Colon (tissue), 2 donors: ENCODE data around the gene OGDH.
"Not testable (repeated sequence)": the region's sequence is repeated elsewhere in the genome, so short reads cannot be mapped to it uniquely, and the experiment has no call there.

ENCODE experiments used
- FAIRE-seq: peaks from 2 replicates; lab custom pipeline; 2012; peaks lifted over from hg19 to GRCh38; lab: Jason Lieb, UNC
- donor health status: control.
- donor health status: control.

Gene OGDH

DNA sequence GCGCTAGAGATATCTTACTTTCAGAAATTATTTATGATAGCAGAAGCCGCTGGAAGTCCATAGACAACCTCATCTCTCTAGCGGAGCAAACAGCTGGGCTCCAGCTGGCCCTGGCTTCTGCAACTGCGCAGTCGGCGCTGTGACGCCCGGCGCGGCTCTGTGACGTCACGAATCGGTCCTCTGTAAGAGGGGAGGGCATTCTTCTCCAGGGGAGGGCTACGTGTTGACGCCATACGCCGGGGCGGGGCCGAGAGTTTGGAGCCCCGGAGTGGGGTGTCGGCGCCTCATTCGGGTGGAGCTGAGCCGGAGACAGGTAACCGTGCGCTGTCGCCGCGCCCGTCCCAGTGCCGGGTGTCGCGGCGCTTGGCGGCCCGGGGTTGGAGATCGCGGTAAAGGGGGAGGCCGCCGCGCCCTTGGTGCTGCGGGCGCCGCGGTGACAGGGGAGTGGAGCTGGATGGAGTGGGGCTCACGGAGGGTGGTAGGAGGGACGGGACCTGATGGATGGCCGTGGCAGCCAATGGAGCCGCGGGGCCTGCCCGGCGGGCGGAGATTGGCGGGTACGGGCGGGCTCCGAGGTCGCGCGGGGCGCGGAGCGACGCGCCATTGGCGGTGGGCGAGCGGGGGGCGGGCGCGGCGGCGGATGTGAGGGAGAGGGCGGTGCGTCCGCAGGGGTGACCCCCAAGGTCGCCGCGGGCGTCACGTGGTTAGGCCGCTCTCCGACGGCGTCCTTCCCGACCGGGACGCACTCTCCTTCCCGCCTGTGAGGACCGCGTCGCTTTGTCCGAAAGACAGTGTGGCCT lies at the start of gene OGDH:
TSS of gene OGDH (plus strand) at position 287 of the 800 bp plus-strand sequence. CDS start 17,717 bp downstream, outside the sequence.
- no peak for FAIRE-seq

DNA sequence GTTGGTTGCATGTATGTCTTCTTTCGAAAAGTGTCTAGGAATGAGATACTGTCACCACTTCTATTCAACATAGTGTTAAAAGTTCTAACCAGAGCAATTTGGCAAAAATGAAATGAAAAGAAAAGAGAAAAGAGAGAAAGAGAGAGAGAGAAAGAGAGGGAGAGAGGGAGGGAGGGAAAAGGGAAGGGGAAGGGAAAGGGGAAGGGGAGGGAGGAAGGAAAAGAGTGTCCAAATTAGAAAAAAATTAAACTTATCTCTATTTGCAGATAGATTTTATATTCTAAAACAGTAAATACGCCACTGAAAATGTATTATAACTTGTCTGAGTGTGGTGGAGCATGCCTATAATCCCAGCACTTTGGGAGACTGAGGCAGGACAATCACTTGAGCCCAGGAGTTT lies 48.9 kb upstream of the OGDH start:
- FAIRE-seq = no peak

DNA sequence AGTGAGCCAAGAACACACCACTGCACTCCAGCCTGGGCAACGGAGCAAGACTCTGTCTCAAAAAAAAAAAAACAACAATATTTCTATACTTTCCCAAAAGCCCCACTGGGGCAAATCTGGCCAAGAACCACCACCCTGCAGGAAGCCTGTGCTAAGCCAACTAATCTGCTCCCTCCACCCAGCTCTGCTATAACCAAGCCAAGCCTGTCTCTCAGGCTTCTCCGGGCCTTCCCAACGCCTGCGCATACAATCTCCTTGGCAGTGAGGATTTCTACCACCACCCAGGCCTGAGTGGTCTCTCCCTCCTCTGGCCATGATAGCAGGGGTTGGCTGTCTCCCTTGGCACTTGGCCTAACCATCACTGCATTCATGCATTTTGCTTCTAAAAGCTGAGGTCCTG lies 46.9 kb upstream of the OGDH start:
- no peak for FAIRE-seq

DNA sequence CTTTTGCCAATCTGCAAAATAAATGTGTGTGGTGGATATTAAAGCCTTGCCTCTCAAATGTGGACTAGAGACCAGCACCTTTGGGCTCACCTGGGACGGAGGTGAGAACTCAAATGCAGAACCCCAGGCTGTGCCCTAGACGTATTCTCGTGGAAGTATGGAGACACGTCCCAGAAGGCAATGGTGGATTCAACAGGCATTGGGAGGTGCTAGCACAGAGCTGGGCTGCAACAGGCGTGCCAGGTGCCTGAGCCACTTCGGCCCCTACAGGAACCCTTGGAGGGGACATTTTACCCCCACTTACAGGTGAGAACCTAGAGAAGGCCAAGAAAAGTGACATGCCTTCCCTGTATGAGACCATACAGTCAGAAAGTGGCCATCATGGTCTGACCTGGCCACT lies 44.9 kb upstream of the OGDH start:
- no peak for FAIRE-seq

DNA sequence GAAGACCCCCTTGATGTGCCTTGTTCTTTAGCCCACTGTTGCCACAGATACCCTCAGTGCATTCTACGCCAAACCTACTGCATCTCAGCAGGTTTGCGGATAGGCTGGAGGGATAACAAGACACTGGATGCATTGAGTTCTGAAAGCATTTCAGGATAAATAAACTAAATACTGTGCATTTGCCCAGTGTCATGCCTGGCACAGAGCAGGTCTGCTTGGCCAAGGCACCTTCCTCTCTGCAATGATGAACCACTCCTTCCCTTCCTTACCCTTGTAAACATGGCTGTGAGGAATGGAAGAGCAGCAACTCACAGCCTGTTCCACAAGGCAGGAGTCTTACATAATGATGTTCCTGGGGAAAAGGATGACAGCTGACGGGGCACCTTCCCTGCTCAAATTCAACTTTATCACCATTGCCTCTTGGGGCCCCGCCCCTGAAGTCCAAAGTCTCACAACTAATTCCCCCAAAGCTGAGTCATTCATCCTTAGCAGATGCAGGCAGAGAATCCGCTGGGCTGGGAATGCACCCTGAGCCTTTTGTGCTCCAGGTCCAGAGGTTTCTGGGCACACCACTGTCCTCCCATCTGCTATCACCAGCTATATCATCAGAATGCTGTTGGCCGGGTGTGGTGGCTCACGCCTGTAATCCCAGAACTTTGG lies 44.3 kb upstream of the OGDH start:
- no peak for FAIRE-seq

DNA sequence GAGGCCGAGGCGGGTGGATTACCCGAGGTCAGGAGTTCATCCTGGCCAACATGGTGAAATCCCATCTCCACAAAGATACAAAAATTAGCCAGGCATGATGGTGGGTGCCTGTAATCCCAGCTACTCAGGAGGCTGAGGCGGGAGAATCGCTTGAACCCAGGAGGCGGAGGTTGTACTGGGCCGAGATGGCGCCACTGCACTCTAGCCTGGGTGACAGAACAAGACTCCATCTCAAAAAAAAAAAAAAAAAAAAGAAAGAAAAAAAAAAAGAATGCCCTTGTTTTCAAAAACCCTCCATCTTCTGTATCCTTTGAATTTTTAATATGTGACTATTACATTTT lies 43.8 kb upstream of the OGDH start:
- not testable (repeated sequence) for FAIRE-seq

DNA sequence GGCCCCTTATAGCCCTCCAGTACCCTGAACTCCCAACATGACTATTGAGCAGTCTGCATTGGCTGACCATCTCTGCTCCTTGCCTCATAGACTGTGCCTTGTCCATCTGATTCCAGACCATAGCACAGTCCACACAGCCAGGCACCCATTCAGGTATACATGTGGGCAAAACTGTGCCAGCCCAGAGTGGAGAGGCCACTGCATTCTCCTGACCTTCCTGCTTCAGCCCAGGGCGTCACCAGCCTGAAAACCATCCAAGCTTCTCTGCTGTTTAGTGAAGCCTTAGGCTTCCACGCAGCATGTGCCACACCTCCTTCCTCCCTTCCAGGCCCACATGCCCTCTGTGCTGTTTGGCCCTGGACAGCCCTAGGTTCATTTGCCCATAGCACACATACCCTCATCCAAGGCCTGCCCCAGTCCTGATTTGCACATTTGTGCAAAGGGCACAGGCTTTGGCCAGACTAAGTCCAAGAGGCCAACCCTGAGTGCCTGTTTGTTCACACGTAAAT lies 43.2 kb upstream of the OGDH start:
- FAIRE-seq = no peak

DNA sequence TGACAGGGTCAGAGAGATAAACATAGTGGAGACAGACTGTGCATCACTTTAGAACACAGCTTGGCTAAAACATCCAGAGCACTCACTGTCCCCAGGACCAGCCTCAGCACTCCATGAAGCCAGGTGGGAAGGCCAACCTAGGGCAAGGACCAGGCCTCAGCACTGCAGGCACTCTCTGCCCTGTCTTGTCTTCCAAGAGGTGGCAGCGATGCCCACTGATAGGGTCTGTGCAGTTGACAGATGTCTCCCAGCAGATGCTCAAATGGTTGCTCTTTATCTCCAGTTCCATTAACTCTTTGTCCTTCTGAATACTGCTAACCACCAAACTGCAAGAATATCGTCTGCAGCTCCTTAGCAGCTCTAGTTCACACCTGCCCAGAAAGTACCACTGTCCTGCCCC lies 41.8 kb upstream of the OGDH start:
- no peak for FAIRE-seq

DNA sequence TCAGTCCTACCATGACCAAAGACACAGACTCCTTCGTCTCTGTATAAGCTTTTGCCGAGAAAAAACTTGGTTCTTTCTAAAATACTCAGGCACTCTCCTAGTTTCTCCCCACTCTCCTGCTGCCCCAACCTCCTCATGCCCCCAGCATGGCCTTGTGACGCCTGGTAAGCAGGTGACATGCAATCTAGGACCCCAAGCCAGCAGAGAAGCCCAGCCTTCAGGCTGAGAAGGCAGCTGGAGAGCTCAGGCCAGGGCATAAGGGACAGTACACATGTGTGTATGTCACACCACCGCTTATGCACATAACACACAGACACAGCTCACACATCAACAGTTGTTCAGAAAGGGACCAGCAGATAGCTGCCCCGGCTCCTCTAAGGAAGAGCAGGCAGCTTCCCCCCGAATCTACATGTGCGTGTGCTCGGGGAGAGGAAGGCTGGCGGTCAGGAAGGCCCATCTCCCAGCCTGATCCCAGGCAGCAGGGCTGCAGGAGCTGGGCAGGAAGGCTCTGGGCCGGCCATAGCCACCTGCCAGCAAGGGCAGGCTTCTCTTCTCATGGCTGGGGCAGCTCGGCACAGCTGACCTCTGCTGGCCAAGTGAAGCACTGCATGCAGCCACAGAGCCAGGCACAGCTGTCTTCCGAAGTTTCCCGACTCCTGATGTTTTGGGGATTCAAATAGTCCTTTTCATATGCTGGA lies 41.2 kb upstream of the OGDH start:
- FAIRE-seq = no peak

DNA sequence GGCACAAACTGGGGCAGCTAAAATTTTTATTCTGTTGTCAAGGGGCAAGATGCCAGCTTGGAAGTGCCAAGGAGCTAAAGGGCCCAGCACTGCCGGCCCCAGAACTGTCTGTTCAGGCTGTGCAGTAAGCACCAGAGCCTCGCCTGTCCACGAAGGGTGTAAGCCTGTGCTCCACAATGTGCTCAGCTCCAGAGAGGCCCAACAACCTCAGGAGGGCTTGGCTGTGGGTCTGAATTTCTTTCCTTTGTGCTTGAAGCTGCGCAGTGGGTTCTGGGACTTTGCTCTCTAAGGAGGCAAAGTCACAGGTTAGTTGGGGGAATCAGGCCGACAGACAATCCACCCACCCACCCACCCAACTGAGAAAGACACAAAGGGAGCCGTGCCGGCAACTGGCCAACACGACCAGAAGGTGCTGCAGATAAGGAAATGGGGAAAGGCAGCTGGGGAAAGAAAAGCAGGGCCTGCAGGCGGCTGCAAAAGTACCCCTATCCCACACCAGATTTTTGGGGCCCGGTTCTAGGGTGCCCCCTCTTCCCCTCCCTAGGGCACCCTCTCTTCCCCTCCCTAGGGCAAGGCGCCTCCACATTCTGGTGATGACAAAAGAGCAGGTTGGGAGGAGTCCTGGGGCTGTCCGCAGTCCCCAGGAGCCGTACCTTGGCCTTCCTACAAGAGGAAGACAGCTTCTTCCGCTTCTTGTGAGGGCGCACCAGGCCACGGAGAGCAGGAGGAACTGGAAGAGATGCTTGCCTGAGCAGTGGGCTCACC lies 40.5 kb upstream of the OGDH start:
- no peak for FAIRE-seq

DNA sequence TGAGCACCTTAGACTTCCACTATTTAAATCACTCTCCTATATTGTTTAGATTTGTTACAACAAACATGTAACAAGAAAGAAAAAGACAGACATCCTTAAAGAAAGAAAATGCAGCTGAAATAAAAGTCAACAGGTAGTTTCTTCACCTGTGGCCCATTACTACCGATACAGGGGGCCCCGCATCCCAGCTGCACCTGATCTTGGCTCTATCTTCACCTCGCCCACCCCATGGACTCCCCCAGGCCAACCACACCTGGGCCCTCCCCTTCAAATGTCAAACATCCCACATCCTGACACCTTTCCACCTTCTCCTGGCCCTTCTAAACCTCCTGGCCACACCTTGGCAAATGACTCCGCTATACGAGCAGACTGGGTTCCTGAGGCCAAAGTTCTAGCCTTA lies 39.7 kb upstream of the OGDH start:
- no peak for FAIRE-seq

DNA sequence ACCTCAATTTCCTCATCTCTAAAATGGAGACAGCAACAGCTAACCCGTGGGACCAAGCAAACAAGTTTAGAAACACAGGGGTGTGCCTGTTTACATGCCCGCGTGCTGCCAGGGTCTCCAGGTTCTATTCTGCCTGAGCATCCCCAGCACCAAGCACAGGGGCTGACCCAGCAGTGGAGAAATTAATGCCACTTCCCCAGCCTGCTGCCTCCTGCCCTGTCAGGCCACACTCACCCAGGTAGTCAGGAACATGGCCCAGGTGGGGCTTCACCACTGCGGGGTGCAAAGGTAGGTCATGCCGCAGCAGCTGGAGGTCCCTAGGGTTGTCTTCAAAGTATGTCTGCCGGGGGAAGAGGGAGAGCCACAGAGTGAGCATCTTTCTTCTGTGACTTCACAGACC lies 38.5 kb upstream of the OGDH start:
- FAIRE-seq = no peak

DNA sequence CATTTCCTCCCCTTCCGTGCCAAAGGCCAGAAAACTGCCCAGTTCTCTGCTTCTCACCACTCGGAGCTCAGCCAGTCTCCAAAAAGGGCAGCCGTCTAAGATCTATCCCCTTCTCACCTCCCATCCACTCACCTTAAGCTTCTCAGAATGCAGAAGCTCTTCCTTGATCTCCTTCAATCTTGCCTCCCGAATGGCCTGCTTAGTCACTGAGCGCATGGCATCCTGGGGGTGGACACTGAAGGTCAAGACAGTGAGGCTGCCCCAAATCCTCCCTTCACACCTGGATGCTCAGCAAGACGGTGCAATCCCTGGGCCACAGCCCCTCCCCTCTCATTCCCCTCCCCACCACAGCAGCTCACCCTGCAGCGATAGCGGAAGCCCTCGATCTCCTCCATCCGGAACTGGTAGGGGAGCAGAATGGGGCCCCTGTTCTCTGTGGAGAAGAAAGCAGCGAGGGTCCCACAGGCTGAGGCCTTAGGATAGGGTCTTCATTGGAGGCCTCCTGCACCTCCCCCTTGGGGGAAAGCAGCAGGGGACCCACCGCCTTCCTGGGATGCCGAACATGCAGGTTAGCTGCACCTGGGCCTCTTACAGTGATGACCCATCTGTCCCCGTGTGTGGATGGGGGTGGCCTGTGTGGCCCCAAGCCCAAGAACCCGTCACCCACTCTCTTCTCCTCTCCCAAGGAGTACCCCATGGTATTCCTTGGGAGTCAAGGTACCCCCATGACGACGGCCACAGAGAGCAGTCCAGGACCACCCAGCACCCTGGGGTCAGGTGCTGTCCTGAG lies 37.5 kb upstream of the OGDH start:
- FAIRE-seq = no peak

DNA sequence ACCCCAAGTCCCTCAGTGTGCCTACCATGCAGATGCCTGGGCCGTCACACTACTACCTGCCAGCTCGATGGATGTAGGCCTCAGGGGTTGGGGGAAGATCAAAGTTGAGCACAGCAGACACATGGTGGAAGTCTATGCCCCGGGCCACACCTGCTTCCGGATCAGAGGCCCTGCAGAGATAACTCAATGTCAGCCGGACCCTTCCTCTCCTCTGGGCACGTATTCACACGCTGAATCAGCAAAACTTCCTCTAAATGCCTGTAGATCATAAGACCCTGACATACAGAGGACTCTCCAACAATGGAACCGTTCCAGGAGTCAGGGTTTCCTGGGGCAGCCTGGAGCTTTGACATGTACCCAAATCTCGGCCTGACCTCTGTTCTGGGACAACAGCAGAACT lies 36.5 kb upstream of the OGDH start:
- FAIRE-seq = no peak

DNA sequence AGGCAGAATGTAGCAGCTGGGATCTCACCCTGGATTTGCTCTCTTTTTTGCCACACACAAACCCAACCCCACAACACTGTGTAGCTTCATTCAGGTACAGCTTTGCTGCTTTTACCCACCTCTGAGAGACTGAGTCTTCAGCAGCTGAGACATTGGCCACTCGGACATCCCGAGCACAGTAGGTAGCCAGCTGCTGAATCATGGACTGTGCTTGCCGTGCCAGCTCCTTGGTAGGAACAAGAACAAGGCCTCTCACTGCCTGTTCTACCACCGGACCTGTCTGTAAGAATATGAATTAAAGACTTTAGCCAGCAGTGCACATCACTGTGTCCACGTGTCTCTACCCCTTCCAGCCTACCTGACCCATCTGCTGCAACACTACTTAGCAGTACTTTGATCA lies 33.7 kb upstream of the OGDH start:
- FAIRE-seq = no peak

DNA sequence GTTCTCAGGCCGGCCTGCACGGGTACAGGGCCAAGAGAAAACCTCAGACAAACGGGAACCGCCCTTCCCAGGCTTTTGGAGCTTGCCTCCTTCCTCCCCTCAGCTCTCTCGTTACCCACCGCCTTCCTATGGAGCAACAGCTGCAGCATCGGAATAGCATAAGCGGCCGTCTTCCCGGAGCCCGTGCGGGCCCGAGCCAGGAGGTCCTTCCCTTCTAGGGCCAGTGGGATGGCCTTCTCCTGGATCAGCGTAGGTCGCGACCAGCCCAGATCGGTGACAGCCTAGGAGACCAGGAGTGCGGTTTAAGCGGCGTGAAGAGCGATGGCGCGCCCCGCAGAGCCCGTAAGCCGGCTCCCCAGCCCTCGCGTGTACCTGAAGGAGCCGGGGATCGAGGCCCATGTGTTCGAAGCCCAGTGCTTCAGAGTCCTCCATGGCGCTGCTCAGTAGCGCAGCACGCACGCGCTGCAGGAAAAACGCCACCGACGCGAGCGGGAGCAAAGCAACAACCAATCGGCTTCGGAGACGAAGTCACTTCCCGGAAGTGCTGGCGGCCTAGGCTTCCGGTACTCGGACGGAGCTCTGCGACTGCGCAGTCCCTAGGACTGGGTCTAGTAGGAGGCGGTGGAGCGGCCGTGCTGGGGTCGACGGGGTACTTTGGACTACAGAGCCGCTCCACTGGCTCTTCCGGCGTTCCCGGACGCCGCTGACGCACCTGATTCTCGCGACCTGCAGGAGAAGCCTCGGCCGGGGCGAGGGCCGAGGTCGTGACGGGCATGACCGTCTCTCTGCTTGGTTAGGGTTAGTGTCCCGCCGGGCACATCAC lies 32.8 kb upstream of the OGDH start, which contains the start of gene DDX56:
TSS of gene DDX56 (minus strand) at position 445 of the 823 bp plus-strand sequence. CDS start at position 432, 13 bp downstream.
- FAIRE-seq = no peak

DNA sequence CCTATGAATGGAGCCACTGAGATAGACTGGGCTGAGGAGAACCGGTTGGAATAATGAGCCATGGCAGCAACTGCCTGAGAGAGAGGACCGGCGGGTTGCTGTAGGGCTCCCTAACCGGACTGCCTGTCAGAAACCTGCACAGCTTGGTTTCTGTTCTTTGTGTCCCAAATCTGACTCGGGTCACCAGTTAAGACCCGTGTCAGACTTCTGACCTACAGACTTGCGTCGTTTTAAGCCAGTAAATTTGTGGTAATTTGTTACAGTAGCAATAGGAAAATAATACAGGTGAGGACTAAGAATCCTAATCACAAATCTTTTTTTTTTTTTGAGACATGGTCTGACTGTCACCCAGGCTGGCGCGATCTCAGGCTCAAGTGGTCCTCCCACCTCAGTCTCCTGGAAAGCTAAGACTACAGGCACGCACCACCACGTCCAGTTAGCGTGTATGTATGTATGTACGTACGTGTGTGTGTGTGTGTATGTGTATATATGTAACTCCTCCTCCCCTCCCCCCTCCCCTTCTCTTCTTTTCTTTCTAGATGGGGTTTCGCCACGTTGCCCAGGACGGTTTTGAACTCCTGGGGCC lies 32.0 kb upstream of the OGDH start:
- no peak for FAIRE-seq

DNA sequence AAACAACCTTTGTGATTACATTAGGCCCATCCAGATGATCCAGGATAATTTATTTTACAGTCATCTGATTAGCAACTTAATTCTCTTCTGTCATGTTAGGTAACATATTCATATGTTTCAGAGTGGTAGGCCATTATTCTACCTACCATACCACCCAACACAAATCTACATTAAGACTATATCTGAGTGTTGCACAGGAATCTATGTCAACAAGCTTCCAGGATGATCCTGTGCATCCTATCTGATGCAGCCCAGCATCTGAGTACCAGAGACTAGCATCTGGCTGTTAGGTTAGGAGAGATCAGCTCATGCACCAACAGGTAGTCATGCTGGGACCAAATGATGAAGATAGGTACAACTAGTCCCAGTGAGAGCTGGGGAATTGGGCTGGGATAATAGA lies 31.4 kb upstream of the OGDH start:
- FAIRE-seq = no peak

DNA sequence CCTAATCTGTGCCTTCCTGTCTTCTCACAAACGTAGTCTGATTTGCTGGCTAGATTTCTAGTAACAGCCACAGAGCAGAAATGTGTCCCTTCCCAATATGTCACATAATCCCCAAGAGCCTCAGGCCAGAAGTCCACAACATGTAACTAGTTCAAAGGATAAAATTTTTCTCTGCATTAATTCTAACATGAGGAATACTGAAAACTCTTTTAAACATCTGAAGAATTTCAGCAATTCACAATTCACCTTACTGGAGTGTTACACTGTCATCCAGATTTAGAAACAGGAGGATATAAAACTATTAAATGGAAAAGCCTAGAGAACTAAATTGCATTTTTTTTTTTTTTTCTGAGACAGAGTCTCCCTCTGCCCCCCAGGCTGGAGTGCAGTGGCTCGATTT lies 30.2 kb upstream of the OGDH start:
- FAIRE-seq = no peak
